Activated CD4-positive, alpha-beta T cell treated with anti-CD3 and anti-CD28 coated beads, Interleukin-2, Interleukin-6, amounts not matched to agents 100 ng/mL and 50 ng/mL, durations not matched to agents 16 hours and 8 hours (primary cell): ENCODE measurements around the gene PSTPIP1.

ENCODE experiments used
- DNase-seq: peaks from one replicate; pipeline ENCODE4 v3.0.0-alpha.2; 2020

The PSTPIP1 gene

DNA sequence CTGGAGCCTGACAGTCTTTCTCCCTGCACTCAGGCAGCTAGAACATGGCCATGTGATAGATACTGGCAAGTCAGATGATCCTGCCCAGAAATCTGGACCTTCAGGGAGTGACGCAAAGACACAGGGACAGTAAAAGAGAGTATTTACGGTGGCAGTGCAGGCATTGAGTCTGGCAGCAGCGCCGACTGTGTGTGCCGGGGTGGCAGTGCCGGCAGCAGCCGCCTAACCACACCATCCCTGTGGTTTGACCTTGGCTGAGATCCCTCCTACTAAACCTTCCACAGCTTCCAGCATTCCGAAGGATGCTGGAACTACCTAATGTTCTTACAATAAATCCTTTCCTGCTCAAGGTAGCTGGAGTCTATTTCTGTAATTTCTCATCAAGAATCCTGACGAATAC lies 80.6 kb downstream of the PSTPIP1 start:
- no peak for DNase-seq

DNA sequence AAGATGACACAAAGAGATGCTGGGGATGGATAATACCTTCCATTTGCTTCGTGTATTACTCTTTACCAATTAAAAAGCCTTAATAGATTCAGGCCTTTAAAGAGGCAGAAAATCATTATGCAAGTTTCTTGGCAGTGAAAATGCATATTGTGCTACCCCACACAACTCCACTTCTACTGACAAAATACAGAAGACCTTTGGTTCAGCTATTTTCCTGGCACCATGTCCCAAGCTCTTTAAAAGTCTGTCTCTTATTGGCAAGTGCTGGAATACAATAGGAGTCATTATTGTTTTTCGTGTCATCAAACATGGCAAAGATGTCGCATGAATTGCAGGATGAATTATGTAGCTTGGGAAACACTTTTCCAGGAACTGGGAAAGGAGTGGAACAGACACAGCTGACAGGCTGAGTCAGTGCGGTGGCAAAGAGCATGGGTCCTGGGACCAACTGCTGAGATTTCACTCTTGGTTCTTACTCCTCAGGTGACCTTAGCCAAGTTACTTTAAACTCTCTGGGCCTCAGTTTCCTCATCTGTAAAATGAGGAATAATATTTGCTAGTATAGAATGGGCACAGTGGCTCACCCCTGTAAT lies 81.5 kb downstream of the PSTPIP1 start:
- DNase-seq: no peak

DNA sequence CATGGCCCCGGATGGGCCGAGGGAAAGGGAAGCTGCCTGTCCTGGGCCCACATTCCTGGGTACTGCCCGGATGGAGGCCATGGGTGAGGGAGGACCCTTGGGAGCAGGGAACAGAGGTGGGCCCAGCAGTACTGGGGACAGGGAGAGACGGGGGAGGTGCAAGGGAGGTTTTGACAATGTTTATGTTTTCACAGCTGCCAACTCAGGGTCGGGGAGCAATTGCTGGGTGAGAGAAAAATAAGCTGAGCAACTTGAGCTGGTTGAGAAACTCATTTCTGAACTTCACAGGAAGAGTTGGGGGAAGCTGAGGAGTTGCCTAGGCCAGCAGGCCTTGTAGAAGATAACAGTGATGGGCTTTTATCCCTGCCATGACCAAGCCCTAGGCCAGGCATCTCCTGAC lies 87.0 kb downstream of the PSTPIP1 start:
- DNase-seq: peak; percentile 21

- peak; percentile 71 for DNase-seq
Measured at GRCh38 chr15:77083381-77084160, 88.6 kb downstream of the PSTPIP1 start.

DNA sequence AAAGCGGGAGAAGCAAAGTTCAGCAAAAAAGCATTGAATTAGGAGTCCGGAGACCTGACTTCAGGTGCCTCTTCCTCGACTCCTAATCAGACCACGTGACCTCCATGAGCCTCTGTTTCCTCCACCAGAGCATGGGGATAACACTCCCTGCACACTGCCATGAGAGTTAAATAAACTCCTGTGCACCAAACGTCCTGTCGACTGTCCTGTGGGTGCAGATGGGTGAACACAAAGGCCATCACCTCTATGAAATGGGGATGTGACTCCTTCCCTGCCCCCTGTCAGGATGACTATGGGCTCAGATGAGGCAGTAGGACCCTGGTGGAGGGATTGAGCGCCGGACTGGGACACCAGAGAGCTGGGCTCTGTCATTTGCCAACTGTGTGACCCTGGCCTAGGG lies 89.5 kb downstream of the PSTPIP1 start:
- DNase-seq: no peak

- DNase-seq: peak; percentile 53
Measured at GRCh38 chr15:77085297-77085696, 90.4 kb downstream of the PSTPIP1 start.
